ENCODE measurements around the gene CHRM3.

GRCh38 chr1:239383714-239384113 lies 2.7 kb upstream of the CHRM3 start:
- TF ChIP-seq CTCF (IDR thresholded peaks at IDR 0.05) (no peak), POLR2A (IDR thresholded peaks at IDR 0.05) (no peak)

Data from esophagus squamous epithelium (tissue), 4 donors.